Bronchial epithelial cell (primary cell): ENCODE measurements around the gene CDH12. TPM values are rescaled to one million over a fixed set of nuclear protein-coding genes. Genes with fewer than 3 reads are reported as not detected.

Source experiments
- DNase-seq: peaks from one replicate; pipeline ENCODE4 v3.0.0-alpha.2; 2010; ENCODE audit warnings: low read depth
- FAIRE-seq: peaks from 2 replicates; lab custom pipeline; 2011; peaks lifted over from hg19 to GRCh38; lab: Jason Lieb, UNC
- H3K27me3 ChIP-seq: 2 replicates; pipeline ENCODE4 v1.5.1; 2011; ENCODE audit warnings: low read length; ENCODE audit not compliant: control insufficient read depth, insufficient read depth
- H3K36me3 ChIP-seq: 2 replicates; pipeline ENCODE4 v1.5.1; 2011; ENCODE audit warnings: low read length; ENCODE audit not compliant: control insufficient read depth, insufficient read depth
- H3K4me3 ChIP-seq: 2 replicates; pipeline ENCODE4 v1.5.1; 2011; ENCODE audit warnings: mild to moderate bottlenecking, low read depth, low read length, control low read depth
- CTCF ChIP-seq: IDR thresholded peaks from 2 replicates; pipeline ENCODE4 v1.5.1; 2011; ENCODE audit warnings: mild to moderate bottlenecking, moderate library complexity, low read length, control low read depth, inconsistent platforms; ENCODE audit not compliant: insufficient read depth, severe bottlenecking
- total RNA-seq: library from RNA; depleted of rRNA; stranded (reverse); fragments of >200 nt; gene quantifications from 2 replicates; pipeline ENCODE4 v1.2.1, GENCODE V29; 2014

The CDH12 gene
- total RNA-seq, 1 donor from 2014 or later = not detected

- TF ChIP-seq CTCF = no peak
- H3K4me3 ChIP-seq = no peak overlapping the region
- FAIRE-seq (no peak), DNase-seq (no peak)
- no peaks in the 10 kb centered on the region for H3K27me3 ChIP-seq
- no peaks in the 10 kb centered on the region for H3K36me3 ChIP-seq
These were observed 796.5 kb downstream of the CDH12 start for GRCh38 chr5:22056601-22057000.

GRCh38 chr5:22053195-22053594, 799.9 kb downstream of the CDH12 start:
- Histone ChIP-seq H3K27me3 (no peaks in the 10 kb centered on the region), H3K4me3 (no peak overlapping the region), H3K36me3 (no peaks in the 10 kb centered on the region)
- no peak for TF ChIP-seq CTCF
- DNase-seq (no peak), FAIRE-seq (no peak)

GRCh38 chr5:22051881-22052280, 801.3 kb downstream of the CDH12 start:
- TF ChIP-seq CTCF = no peak
- no peak overlapping the region for H3K4me3 ChIP-seq
- FAIRE-seq = no peak
- H3K36me3 ChIP-seq = no peaks in the 10 kb centered on the region
- no peaks in the 10 kb centered on the region for H3K27me3 ChIP-seq
- no peak for DNase-seq

GRCh38 chr5:22050931-22051330, 802.2 kb downstream of the CDH12 start:
- Histone ChIP-seq H3K4me3 (no peak overlapping the region), H3K36me3 (no peaks in the 10 kb centered on the region), H3K27me3 (no peaks in the 10 kb centered on the region)
- TF ChIP-seq CTCF = no peak
- FAIRE-seq = no peak
- no peak for DNase-seq

GRCh38 chr5:22044229-22044628, 808.9 kb downstream of the CDH12 start:
- H3K4me3 ChIP-seq = no peak overlapping the region
- no peak for DNase-seq
- no peak for TF ChIP-seq CTCF
- no peaks in the 10 kb centered on the region for H3K36me3 ChIP-seq
- H3K27me3 ChIP-seq = no peaks in the 10 kb centered on the region
- FAIRE-seq = no peak

GRCh38 chr5:22036061-22036460, 817.1 kb downstream of the CDH12 start:
- Histone ChIP-seq H3K27me3 (no peaks in the 10 kb centered on the region), H3K36me3 (no peaks in the 10 kb centered on the region), H3K4me3 (no peak overlapping the region)
- no peak for TF ChIP-seq CTCF
- FAIRE-seq (no peak), DNase-seq (no peak)
